Endothelial cell (in vitro differentiated cells): ENCODE results near the gene ISM1. TPM values are rescaled to one million over a fixed set of nuclear protein-coding genes. Genes with fewer than 3 reads are reported as not detected.

Experiments used
- DNase-seq: peaks from one replicate; pipeline ENCODE4 v3.0.0; 2021; ENCODE audit warnings: low spot score
- H3K27ac Mint-ChIP-seq: one replicate; pipeline ENCODE4 v1.8.0; 2021; ENCODE audit warnings: mixed read lengths, inconsistent platforms; ENCODE audit not compliant: unreplicated experiment
- H3K27me3 Mint-ChIP-seq: one replicate; pipeline ENCODE4 v1.8.0; 2021; ENCODE audit warnings: mild to moderate bottlenecking, moderate library complexity, mixed read lengths, inconsistent platforms; ENCODE audit not compliant: unreplicated experiment
- H3K36me3 Mint-ChIP-seq: one replicate; pipeline ENCODE4 v1.8.0; 2021; ENCODE audit warnings: mild to moderate bottlenecking, low read depth, mixed read lengths, inconsistent platforms; ENCODE audit not compliant: unreplicated experiment
- H3K4me1 Mint-ChIP-seq: one replicate; pipeline ENCODE4 v1.8.0; 2021; ENCODE audit warnings: mild to moderate bottlenecking, mixed read lengths, inconsistent platforms; ENCODE audit not compliant: unreplicated experiment
- H3K4me3 Mint-ChIP-seq: one replicate; pipeline ENCODE4 v1.8.0; 2021; ENCODE audit warnings: mild to moderate bottlenecking, mixed read lengths, inconsistent platforms; ENCODE audit not compliant: unreplicated experiment
- H3K9me3 Mint-ChIP-seq: one replicate; pipeline ENCODE4 v1.8.0; 2021; ENCODE audit warnings: mixed read lengths, inconsistent platforms; ENCODE audit not compliant: unreplicated experiment
- CTCF ChIP-seq: fragments of 200-600 bp; sonication (generic); IDR thresholded peaks from one replicate; pipeline ENCODE4 v1.5.0; 2021; ENCODE audit warnings: antibody characterized with exemption; ENCODE audit not compliant: unreplicated experiment
- total RNA-seq: library from RNA; stranded (reverse); fragmentation: NEBNext Ultra II Directional; extraction: Animal tissue kit (Norgen Biotek cat#: 25700); gene quantifications from one replicate; pipeline ENCODE4 v1.2.1, GENCODE V29; 2021; ENCODE audit not compliant: unreplicated experiment

The ISM1 gene
- total RNA-seq, 1 donor from 2014 or later: 23.8 TPM

GRCh38 chr20:13205425-13205824 is 15.6 kb upstream of the ISM1 start:
- no peak overlapping the region for H3K27ac Mint-ChIP-seq
- H3K27me3 Mint-ChIP-seq: peaks cover 2% of the 10 kb centered on the region
- H3K4me3 Mint-ChIP-seq: no peak overlapping the region
- H3K4me1 Mint-ChIP-seq: no peaks in the 10 kb centered on the region
- TF ChIP-seq CTCF: no peak
- no peaks in the 10 kb centered on the region for H3K9me3 Mint-ChIP-seq
- H3K36me3 Mint-ChIP-seq: no peaks in the 10 kb centered on the region
- no peak for DNase-seq

- no peak for TF ChIP-seq CTCF
- DNase-seq: no peak
- no peak overlapping the region for H3K27ac Mint-ChIP-seq
- no peaks in the 10 kb centered on the region for H3K4me1 Mint-ChIP-seq
- H3K9me3 Mint-ChIP-seq: no peaks in the 10 kb centered on the region
- no peak overlapping the region for H3K4me3 Mint-ChIP-seq
- no peaks in the 10 kb centered on the region for H3K36me3 Mint-ChIP-seq
- H3K27me3 Mint-ChIP-seq: peaks cover 2% of the 10 kb centered on the region
Observed at GRCh38 chr20:13205848-13206434, 15.1 kb upstream of the ISM1 start.

- TF ChIP-seq CTCF: no peak
- Mint-ChIP-seq H3K4me3 (no peak overlapping the region), H3K36me3 (no peaks in the 10 kb centered on the region), H3K27ac (no peak overlapping the region), H3K9me3 (no peaks in the 10 kb centered on the region), H3K27me3 (peaks cover 2% of the 10 kb centered on the region), H3K4me1 (no peaks in the 10 kb centered on the region)
- DNase-seq: no peak
Observed at GRCh38 chr20:13207016-13207415, 14.1 kb upstream of the ISM1 start.

GRCh38 chr20:13211956-13212618 is 9.0 kb upstream of the ISM1 start:
- no peak for TF ChIP-seq CTCF
- DNase-seq: no peak
- no peak overlapping the region for H3K4me3 Mint-ChIP-seq
- no peaks in the 10 kb centered on the region for H3K9me3 Mint-ChIP-seq
- no peak overlapping the region for H3K27ac Mint-ChIP-seq
- no peaks in the 10 kb centered on the region for H3K36me3 Mint-ChIP-seq
- H3K4me1 Mint-ChIP-seq: no peaks in the 10 kb centered on the region
- peaks cover 1% of the 10 kb centered on the region for H3K27me3 Mint-ChIP-seq

- DNase-seq: no peak
Observed at GRCh38 chr20:13212750-13213149, 8.3 kb upstream of the ISM1 start.

More at GRCh38 chr20:13212750-13213149, 8.3 kb upstream of the ISM1 start:
- Mint-ChIP-seq H3K27me3 (peaks cover 1% of the 10 kb centered on the region), H3K4me3 (no peak overlapping the region), H3K9me3 (no peaks in the 10 kb centered on the region), H3K27ac (no peak overlapping the region), H3K4me1 (no peaks in the 10 kb centered on the region), H3K36me3 (no peaks in the 10 kb centered on the region)
- no peak for TF ChIP-seq CTCF
